WTC11 (cell line): ENCODE results near the gene SCUBE1. TPM values are rescaled to one million over a fixed set of nuclear protein-coding genes. Genes with fewer than 3 reads are reported as not detected.

ENCODE experiments used
- ATAC-seq: fragments of 200-7000 bp; cut with Tn5 transposase; 2 replicates; pipeline ENCODE4 v1.10.0; 2021; ENCODE audit warnings: mild to moderate bottlenecking, moderate library complexity
- CTCF ChIA-PET: fragments of 300-600 bp; sonication (Branson Sonifier 250); formaldehyde crosslinking; loops from one replicate; lab custom pipeline; 2021; ENCODE audit warnings: antibody characterized with exemption; lab: Charles Lee
- POLR2A ChIA-PET: fragments of 350-600 bp; sonication (Branson Sonifier 250); formaldehyde crosslinking; loops from one replicate; lab custom pipeline; 2021; ENCODE audit warnings: antibody characterized with exemption; lab: Charles Lee
- DNase-seq: peaks from one replicate; pipeline ENCODE4 v3.0.0; 2021; ENCODE audit warnings: low spot score
- H3K27ac Mint-ChIP-seq: 2 replicates; pipeline ENCODE4 v1.8.0; 2021; ENCODE audit warnings: mixed read lengths
- H3K27me3 Mint-ChIP-seq: 2 replicates; pipeline ENCODE4 v1.8.0; 2021; ENCODE audit warnings: low read depth, mild to moderate bottlenecking, moderate library complexity, mixed read lengths
- H3K36me3 Mint-ChIP-seq: 2 replicates; pipeline ENCODE4 v1.8.0; 2021; ENCODE audit warnings: mixed read lengths
- H3K4me1 Mint-ChIP-seq: 2 replicates; pipeline ENCODE4 v1.8.0; 2022; ENCODE audit warnings: mixed read lengths
- H3K4me3 Mint-ChIP-seq: 2 replicates; pipeline ENCODE4 v1.8.0; 2021; ENCODE audit warnings: mild to moderate bottlenecking, moderate library complexity, mixed read lengths
- H3K9me3 Mint-ChIP-seq: 2 replicates; pipeline ENCODE4 v1.8.0; 2021; ENCODE audit warnings: mixed read lengths
- AR ChIP-seq: fragments of 250-450 bp; sonication (Bioruptor Pico); IDR thresholded peaks from 2 replicates; pipeline ENCODE4 v1.9.0; 2021; ENCODE audit warnings: mild to moderate bottlenecking
- ATF2 ChIP-seq: sonication (generic); formaldehyde crosslinking; IDR thresholded peaks from 2 replicates; pipeline ENCODE4 v1.8.1; 2022; ENCODE audit warnings: low read depth, missing genetic modification reagents, borderline replicate concordance
- ATF6 ChIP-seq: sonication (generic); formaldehyde crosslinking; IDR thresholded peaks from 2 replicates; pipeline ENCODE4 v1.8.1; 2023; ENCODE audit warnings: mild to moderate bottlenecking, missing genetic modification reagents
- ESRRA ChIP-seq: sonication (generic); formaldehyde crosslinking; IDR thresholded peaks from 2 replicates; pipeline ENCODE4 v1.8.1; 2022; ENCODE audit warnings: mild to moderate bottlenecking, missing genetic modification reagents, borderline replicate concordance
- GABPB1 ChIP-seq: sonication (generic); formaldehyde crosslinking; IDR thresholded peaks from 2 replicates; pipeline ENCODE4 v1.8.1; 2023; ENCODE audit warnings: mild to moderate bottlenecking, missing genetic modification reagents
- KAT7 ChIP-seq: sonication (generic); formaldehyde crosslinking; IDR thresholded peaks from 2 replicates; pipeline ENCODE4 v1.8.1; 2023; ENCODE audit warnings: missing genetic modification reagents, mild to moderate bottlenecking, borderline replicate concordance
- NFATC4 ChIP-seq: fragments of 250-450 bp; sonication (Bioruptor Pico); IDR thresholded peaks from 2 replicates; pipeline ENCODE4 v1.9.0; 2021; ENCODE audit warnings: mild to moderate bottlenecking
- NFE2L1 ChIP-seq: sonication (generic); formaldehyde crosslinking; IDR thresholded peaks from 2 replicates; pipeline ENCODE4 v1.8.1; 2023; ENCODE audit warnings: missing genetic modification reagents
- SMAD3 ChIP-seq: sonication (generic); formaldehyde crosslinking; IDR thresholded peaks from 2 replicates; pipeline ENCODE4 v1.8.0; 2022; ENCODE audit warnings: missing genetic modification reagents, mild to moderate bottlenecking, borderline replicate concordance
- TP53 ChIP-seq: sonication (generic); formaldehyde crosslinking; IDR thresholded peaks from 2 replicates; pipeline ENCODE4 v1.8.1; 2023; ENCODE audit warnings: mild to moderate bottlenecking, missing genetic modification reagents
- USF2 ChIP-seq: sonication (generic); formaldehyde crosslinking; IDR thresholded peaks from 2 replicates; pipeline ENCODE4 v1.8.1; 2023; ENCODE audit warnings: mild to moderate bottlenecking, missing genetic modification reagents, moderate library complexity
- ZNF121 ChIP-seq: sonication (generic); formaldehyde crosslinking; IDR thresholded peaks from 2 replicates; pipeline ENCODE4 v1.8.0; 2023; ENCODE audit warnings: missing genetic modification reagents
- ZNF232 ChIP-seq: sonication (generic); formaldehyde crosslinking; IDR thresholded peaks from 2 replicates; pipeline ENCODE4 v1.8.0; 2022; ENCODE audit warnings: mild to moderate bottlenecking, missing genetic modification reagents
- ZNF317 ChIP-seq: sonication (generic); formaldehyde crosslinking; IDR thresholded peaks from 2 replicates; pipeline ENCODE4 v1.8.1; 2023; ENCODE audit warnings: low read depth, mild to moderate bottlenecking, moderate library complexity, missing genetic modification reagents, borderline replicate concordance
- ZSCAN18 ChIP-seq: fragments of 250-450 bp; sonication (Bioruptor Pico); IDR thresholded peaks from 2 replicates; pipeline ENCODE4 v2.1.2; 2022; ENCODE audit warnings: mild to moderate bottlenecking, moderate library complexity
- total RNA-seq: library from RNA; stranded (reverse); gene quantifications from 3 replicates; pipeline ENCODE4 v1.2.3, GENCODE V29; 2021
- TF ChIP-seq, protein P1 (sequence below): fragments of 250-450 bp; sonication (Bioruptor Pico); IDR thresholded peaks from 2 replicates; pipeline ENCODE4 v1.9.0; 2021; ENCODE audit warnings: moderate library complexity, mild to moderate bottlenecking, inconsistent platforms, borderline replicate concordance
- TF ChIP-seq, protein P2 (sequence below): sonication (generic); formaldehyde crosslinking; IDR thresholded peaks from 2 replicates; pipeline ENCODE4 v1.8.1; 2022; ENCODE audit warnings: mild to moderate bottlenecking, missing genetic modification reagents, moderate library complexity, borderline replicate concordance
- TF ChIP-seq, protein P3 (sequence below): sonication (generic); formaldehyde crosslinking; IDR thresholded peaks from 2 replicates; pipeline ENCODE4 v1.8.1; 2023; ENCODE audit warnings: mild to moderate bottlenecking, missing genetic modification reagents
- TF ChIP-seq, protein P4 (sequence below): sonication (generic); formaldehyde crosslinking; conservative IDR thresholded peaks from 2 replicates; pipeline ENCODE4 v1.8.1; 2023; ENCODE audit warnings: mild to moderate bottlenecking, low read depth, missing genetic modification reagents, moderate library complexity

The SCUBE1 gene
- total RNA-seq, 1 experiment from 2014 or later, result 6.9 TPM

- TF ChIP-seq ATF6 (CRISPR knock-in tag) (no peak), USF2 (CRISPR knock-in tag) (no peak), ZNF121 (no peak), NFE2L1 (CRISPR knock-in tag) (no peak), SMAD3 (CRISPR knock-in tag) (no peak), ZNF317 (CRISPR knock-in tag) (no peak), NFATC4 (CRISPR knock-in tag) (no peak)
- TF ChIP-seq, protein P1, sequence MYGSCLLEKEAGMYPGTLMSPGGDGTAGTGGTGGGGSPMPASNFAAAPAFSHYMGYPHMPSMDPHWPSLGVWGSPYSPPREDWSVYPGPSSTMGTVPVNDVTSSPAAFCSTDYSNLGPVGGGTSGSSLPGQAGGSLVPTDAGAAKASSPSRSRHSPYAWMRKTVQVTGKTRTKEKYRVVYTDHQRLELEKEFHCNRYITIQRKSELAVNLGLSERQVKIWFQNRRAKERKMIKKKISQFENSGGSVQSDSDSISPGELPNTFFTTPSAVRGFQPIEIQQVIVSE (CRISPR knock-in tag), result no peak
- TF ChIP-seq, protein P2, sequence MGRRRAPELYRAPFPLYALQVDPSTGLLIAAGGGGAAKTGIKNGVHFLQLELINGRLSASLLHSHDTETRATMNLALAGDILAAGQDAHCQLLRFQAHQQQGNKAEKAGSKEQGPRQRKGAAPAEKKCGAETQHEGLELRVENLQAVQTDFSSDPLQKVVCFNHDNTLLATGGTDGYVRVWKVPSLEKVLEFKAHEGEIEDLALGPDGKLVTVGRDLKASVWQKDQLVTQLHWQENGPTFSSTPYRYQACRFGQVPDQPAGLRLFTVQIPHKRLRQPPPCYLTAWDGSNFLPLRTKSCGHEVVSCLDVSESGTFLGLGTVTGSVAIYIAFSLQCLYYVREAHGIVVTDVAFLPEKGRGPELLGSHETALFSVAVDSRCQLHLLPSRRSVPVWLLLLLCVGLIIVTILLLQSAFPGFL (CRISPR knock-in tag), result no peak
Observed at GRCh38 chr22:43297270-43298061, 45.7 kb downstream of the SCUBE1 start (continued).

GRCh38 chr22:43296276-43296902, 46.8 kb downstream of the SCUBE1 start:
- ChIA-PET POLR2A (interaction anchor here (1.0 to 1.2 kb wide), 2 partner anchors 12 to 35 kb away, joined by 3 read pairs; no protein-coding TSS in a partner anchor), CTCF (interaction anchor here (0.7 to 5.5 kb wide), 3 partner anchors 23 to 587 kb away, joined by 3 to 31 read pairs (median 5); no protein-coding TSS in a partner anchor)
- Mint-ChIP-seq H3K27me3 (no peaks in the 10 kb centered on the region), H3K4me1 (0 out of 2 replicates have a peak, but pooled peaks cover 2% of the 10 kb centered on the region), H3K36me3 (no peaks in the 10 kb centered on the region), H3K4me3 (no peak overlapping the region), H3K27ac (no peak overlapping the region), H3K9me3 (no peaks in the 10 kb centered on the region)
- DNase-seq (no peak), ATAC-seq (no peak)
- TF ChIP-seq ESRRA (no peak), GABPB1 (no peak), AR (CRISPR knock-in tag) (no peak), ZNF232 (CRISPR knock-in tag) (no peak), TP53 (no peak), ZSCAN18 (CRISPR knock-in tag) (no peak), ATF2 (CRISPR knock-in tag) (no peak), KAT7 (no peak)
- TF ChIP-seq, protein P3, sequence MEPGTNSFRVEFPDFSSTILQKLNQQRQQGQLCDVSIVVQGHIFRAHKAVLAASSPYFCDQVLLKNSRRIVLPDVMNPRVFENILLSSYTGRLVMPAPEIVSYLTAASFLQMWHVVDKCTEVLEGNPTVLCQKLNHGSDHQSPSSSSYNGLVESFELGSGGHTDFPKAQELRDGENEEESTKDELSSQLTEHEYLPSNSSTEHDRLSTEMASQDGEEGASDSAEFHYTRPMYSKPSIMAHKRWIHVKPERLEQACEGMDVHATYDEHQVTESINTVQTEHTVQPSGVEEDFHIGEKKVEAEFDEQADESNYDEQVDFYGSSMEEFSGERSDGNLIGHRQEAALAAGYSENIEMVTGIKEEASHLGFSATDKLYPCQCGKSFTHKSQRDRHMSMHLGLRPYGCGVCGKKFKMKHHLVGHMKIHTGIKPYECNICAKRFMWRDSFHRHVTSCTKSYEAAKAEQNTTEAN (CRISPR knock-in tag), result no peak
- TF ChIP-seq, protein P4, sequence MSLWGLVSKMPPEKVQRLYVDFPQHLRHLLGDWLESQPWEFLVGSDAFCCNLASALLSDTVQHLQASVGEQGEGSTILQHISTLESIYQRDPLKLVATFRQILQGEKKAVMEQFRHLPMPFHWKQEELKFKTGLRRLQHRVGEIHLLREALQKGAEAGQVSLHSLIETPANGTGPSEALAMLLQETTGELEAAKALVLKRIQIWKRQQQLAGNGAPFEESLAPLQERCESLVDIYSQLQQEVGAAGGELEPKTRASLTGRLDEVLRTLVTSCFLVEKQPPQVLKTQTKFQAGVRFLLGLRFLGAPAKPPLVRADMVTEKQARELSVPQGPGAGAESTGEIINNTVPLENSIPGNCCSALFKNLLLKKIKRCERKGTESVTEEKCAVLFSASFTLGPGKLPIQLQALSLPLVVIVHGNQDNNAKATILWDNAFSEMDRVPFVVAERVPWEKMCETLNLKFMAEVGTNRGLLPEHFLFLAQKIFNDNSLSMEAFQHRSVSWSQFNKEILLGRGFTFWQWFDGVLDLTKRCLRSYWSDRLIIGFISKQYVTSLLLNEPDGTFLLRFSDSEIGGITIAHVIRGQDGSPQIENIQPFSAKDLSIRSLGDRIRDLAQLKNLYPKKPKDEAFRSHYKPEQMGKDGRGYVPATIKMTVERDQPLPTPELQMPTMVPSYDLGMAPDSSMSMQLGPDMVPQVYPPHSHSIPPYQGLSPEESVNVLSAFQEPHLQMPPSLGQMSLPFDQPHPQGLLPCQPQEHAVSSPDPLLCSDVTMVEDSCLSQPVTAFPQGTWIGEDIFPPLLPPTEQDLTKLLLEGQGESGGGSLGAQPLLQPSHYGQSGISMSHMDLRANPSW (CRISPR knock-in tag), result no peak
